K562 (cell line): Measurements from ENCODE around the gene PPP1R15A. TPM values are rescaled to one million over a fixed set of nuclear protein-coding genes. Genes with fewer than 3 reads are reported as not detected.

Experiments used
- FOXA3 ChIP-seq, 2 experiments: fragments of 450-650 bp in 1 of 2; sonication (generic) in 1 of 2; formaldehyde crosslinking; IDR thresholded peaks in 1 of 2; conservative IDR thresholded peaks in 1 of 2; 2 replicates each; pipeline versions ENCODE4 v1.4.0 to v1.8.0; 2020 to 2022; ENCODE audit warnings: mild to moderate bottlenecking in 2 of 2, missing genetic modification reagents in 1 of 2
- POLR2A ChIP-seq: fragments of 450-650 bp; conservative IDR thresholded peaks from 2 replicates; pipeline ENCODE4 v1.6.1; 2016
- RAD21 ChIP-seq, 2 experiments: fragments of 250-450 bp in 1 of 2; fragments of 450-650 bp in 1 of 2; sonication (Bioruptor Pico) in 1 of 2; formaldehyde crosslinking in 1 of 2; IDR thresholded peaks in 1 of 2; conservative IDR thresholded peaks in 1 of 2; 2 replicates each; pipeline versions ENCODE4 v1.4.0 to v1.8.0; 2020 to 2022; ENCODE audit warnings: mild to moderate bottlenecking in 2 of 2, moderate library complexity in 1 of 2
- TAL1 ChIP-seq: fragments of 450-650 bp; IDR thresholded peaks from 2 replicates; pipeline ENCODE4 v1.6.1; 2016; ENCODE audit warnings: mild to moderate bottlenecking
- TARDBP ChIP-seq: fragments of 450-650 bp; IDR thresholded peaks from 2 replicates; pipeline ENCODE4 v1.6.1; 2016
- YY1 ChIP-seq, 3 experiments: IDR thresholded peaks; 2 replicates each; pipeline ENCODE4 v1.6.1; 2011; ENCODE audit warnings: low read length in 2 of 3, mild to moderate bottlenecking in 2 of 3, moderate library complexity in 2 of 3, borderline replicate concordance in 1 of 3, control low read depth in 1 of 3, low read depth in 1 of 3; ENCODE audit not compliant: insufficient read depth in 3 of 3, insufficient replicate concordance in 2 of 3, control insufficient read depth in 1 of 3, insufficient read length in 1 of 3; ENCODE audit errors: extremely low read depth in 1 of 3
- ZBTB7A ChIP-seq: IDR thresholded peaks from 2 replicates; pipeline ENCODE4 v1.6.1; 2011; ENCODE audit warnings: low read depth, mild to moderate bottlenecking, low read length, moderate library complexity, borderline replicate concordance; ENCODE audit not compliant: control insufficient read depth
- ZNF436 ChIP-seq: fragments of 250-450, 450-650 bp; sonication (Bioruptor Pico); formaldehyde crosslinking; IDR thresholded peaks from 2 replicates; pipeline ENCODE4 v1.7.0; 2020; ENCODE audit warnings: mild to moderate bottlenecking
- polyA plus RNA-seq, 8 experiments: library from polyadenylated mRNA; depleted of rRNA in 4 of 8; stranded (reverse) in 5 of 8; unstranded in 3 of 8; fragments of >200 nt; fragmentation: Nextera tagmentation in 2 of 8; fragmentation: Illumina TruSeq in 1 of 8; extraction: Ambion mirVana in 2 of 8; extraction: Trizol in 1 of 8; gene quantifications; 2 replicates each; pipeline versions ENCODE4 v1.2.1 to v1.2.3, GENCODE V29; 2011 to 2014; ENCODE audit warnings: inconsistent platforms in 1 of 8, missing spikeins in 1 of 8
- total RNA-seq, 7 experiments: library from RNA; depleted of rRNA in 6 of 7; stranded (reverse); fragments of >200 nt in 6 of 7; fragmentation: Illumina TruSeq in 2 of 7; extraction: Trizol in 2 of 7; gene quantifications; 2 replicates each; pipeline versions ENCODE4 v1.2.1 to v1.2.3, GENCODE V29; 2011 to 2021; ENCODE audit warnings: low replicate concordance in 1 of 7
- TF ChIP-seq, protein P1 (sequence below), 2 experiments: fragments of 450-650 bp; formaldehyde crosslinking in 1 of 2; IDR thresholded peaks; 2 replicates each; pipeline versions ENCODE4 v1.4.0 to v1.6.1; 2014 to 2020; ENCODE audit warnings: mild to moderate bottlenecking in 2 of 2, borderline replicate concordance in 1 of 2, low read depth in 1 of 2
- TF ChIP-seq, protein P2 (sequence below): fragments of 450-650 bp; formaldehyde crosslinking; IDR thresholded peaks from 2 replicates; pipeline ENCODE4 v1.4.0; 2022; ENCODE audit warnings: missing genetic modification characterization
- TF ChIP-seq, protein P3 (sequence below): fragments of 450-650 bp; formaldehyde crosslinking; IDR thresholded peaks from 2 replicates; pipeline ENCODE4 v1.4.0; 2020; ENCODE audit warnings: mild to moderate bottlenecking, moderate library complexity
- TF ChIP-seq, protein P4 (sequence below): sonication (generic); IDR thresholded peaks from 2 replicates; pipeline ENCODE4 v1.6.1; 2016

The PPP1R15A gene
- total and polyA plus RNA-seq, 9 of the 15 experiments (the other 6 are each of a cell fraction or from before 2014, with no cell fraction given) = 0.42 to 73.7 (median 44.0) TPM

DNA sequence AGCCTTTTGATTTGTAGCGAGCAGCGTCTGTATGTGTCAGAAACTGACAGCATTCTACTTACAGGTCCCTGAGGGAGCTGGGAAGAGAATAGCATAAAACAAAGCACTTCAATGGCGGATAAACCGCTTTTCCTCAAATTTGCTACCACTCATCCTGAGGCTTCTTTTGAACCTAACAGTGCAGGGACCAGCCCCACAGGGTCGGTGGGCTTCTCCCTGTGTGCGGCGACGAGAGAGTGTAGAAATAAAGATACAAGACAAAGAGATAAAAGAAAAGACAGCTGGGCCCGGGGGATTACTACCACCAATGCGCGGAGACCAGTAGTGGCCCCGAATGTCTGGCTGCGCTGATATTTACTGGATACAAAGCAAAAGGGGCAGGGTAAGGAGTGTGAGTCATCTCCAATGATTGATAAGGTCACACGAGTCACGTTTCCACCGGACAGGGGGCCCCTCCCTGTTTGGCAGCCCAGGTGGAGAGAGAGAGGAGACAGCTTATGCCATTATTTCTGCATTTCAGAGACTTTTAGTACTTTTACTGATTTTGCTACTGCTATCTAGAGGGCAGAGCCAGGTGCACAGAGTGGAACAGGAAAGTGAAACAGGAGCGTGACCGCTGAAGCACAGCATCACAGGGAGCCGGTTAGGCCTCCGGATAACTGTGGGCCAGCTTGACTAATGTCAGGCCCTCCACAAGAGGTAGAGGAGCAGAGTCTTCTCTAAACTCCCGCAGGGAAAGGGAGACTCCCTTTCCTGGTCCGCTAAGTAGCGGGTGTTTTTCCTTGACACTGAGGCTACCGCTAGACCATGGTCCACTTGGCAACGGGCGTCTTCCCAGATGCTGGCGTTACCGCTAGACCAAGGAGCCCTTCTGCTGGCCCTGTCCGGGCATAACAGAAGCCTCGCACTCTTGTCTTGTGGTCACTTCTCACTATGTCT, 4.1 kb downstream of the PPP1R15A start (continued):
- TF ChIP-seq, protein P1, sequence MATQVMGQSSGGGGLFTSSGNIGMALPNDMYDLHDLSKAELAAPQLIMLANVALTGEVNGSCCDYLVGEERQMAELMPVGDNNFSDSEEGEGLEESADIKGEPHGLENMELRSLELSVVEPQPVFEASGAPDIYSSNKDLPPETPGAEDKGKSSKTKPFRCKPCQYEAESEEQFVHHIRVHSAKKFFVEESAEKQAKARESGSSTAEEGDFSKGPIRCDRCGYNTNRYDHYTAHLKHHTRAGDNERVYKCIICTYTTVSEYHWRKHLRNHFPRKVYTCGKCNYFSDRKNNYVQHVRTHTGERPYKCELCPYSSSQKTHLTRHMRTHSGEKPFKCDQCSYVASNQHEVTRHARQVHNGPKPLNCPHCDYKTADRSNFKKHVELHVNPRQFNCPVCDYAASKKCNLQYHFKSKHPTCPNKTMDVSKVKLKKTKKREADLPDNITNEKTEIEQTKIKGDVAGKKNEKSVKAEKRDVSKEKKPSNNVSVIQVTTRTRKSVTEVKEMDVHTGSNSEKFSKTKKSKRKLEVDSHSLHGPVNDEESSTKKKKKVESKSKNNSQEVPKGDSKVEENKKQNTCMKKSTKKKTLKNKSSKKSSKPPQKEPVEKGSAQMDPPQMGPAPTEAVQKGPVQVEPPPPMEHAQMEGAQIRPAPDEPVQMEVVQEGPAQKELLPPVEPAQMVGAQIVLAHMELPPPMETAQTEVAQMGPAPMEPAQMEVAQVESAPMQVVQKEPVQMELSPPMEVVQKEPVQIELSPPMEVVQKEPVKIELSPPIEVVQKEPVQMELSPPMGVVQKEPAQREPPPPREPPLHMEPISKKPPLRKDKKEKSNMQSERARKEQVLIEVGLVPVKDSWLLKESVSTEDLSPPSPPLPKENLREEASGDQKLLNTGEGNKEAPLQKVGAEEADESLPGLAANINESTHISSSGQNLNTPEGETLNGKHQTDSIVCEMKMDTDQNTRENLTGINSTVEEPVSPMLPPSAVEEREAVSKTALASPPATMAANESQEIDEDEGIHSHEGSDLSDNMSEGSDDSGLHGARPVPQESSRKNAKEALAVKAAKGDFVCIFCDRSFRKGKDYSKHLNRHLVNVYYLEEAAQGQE (IDR thresholded peaks at IDR 0.05; ENCODE audit: borderline replicate concordance) = 0 out of 2 replicates have a peak, but pooled peaks have one; percentile 3
- TF ChIP-seq, protein P1 (CRISPR knock-in tag; IDR thresholded peaks at IDR 0.05; ENCODE audit: low read depth) = peak; percentile 56; the same call in 1 of the 2 replicates
- TF ChIP-seq ZNF436 (peak; percentile 57), YY1 (IDR thresholded peaks at IDR 0.05; ENCODE audit: borderline replicate concordance in 1 of 3, control insufficient read depth in 1 of 3, extremely low read depth in 1 of 3, insufficient read depth in 3 of 3, insufficient read length in 1 of 3, insufficient replicate concordance in 2 of 3, low read depth in 1 of 3, low read length in 2 of 3) (peak in 1 of 3 experiments; percentile 11), ZBTB7A (peak; percentile 78), TARDBP (0 out of 2 replicates have a peak, but pooled peaks have one; percentile 11), FOXA3 (CRISPR knock-in tag; conservative IDR thresholded peaks at IDR 0.05 in 1 of 2, IDR thresholded peaks at IDR 0.05 in 1 of 2) (0 out of 4 replicates have a peak, but pooled peaks have one; percentile 13 to 19), TAL1 (peak; percentile 85), RAD21 (CRISPR knock-in tag; conservative IDR thresholded peaks at IDR 0.05 in 1 of 2, IDR thresholded peaks at IDR 0.05 in 1 of 2) (peak in 1 of 2 experiments; percentile 16; a peak in 1 of 4 replicates), POLR2A (peak; percentile 75)
- TF ChIP-seq, protein P2, sequence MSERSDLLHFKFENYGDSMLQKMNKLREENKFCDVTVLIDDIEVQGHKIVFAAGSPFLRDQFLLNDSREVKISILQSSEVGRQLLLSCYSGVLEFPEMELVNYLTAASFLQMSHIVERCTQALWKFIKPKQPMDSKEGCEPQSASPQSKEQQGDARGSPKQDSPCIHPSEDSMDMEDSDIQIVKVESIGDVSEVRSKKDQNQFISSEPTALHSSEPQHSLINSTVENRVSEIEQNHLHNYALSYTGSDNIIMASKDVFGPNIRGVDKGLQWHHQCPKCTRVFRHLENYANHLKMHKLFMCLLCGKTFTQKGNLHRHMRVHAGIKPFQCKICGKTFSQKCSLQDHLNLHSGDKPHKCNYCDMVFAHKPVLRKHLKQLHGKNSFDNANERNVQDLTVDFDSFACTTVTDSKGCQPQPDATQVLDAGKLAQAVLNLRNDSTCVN = peak; percentile 83; the same call in 1 of the 2 replicates
- TF ChIP-seq, protein P3, sequence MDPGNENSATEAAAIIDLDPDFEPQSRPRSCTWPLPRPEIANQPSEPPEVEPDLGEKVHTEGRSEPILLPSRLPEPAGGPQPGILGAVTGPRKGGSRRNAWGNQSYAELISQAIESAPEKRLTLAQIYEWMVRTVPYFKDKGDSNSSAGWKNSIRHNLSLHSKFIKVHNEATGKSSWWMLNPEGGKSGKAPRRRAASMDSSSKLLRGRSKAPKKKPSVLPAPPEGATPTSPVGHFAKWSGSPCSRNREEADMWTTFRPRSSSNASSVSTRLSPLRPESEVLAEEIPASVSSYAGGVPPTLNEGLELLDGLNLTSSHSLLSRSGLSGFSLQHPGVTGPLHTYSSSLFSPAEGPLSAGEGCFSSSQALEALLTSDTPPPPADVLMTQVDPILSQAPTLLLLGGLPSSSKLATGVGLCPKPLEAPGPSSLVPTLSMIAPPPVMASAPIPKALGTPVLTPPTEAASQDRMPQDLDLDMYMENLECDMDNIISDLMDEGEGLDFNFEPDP (CRISPR knock-in tag) = peak; percentile 89
- TF ChIP-seq, protein P4, sequence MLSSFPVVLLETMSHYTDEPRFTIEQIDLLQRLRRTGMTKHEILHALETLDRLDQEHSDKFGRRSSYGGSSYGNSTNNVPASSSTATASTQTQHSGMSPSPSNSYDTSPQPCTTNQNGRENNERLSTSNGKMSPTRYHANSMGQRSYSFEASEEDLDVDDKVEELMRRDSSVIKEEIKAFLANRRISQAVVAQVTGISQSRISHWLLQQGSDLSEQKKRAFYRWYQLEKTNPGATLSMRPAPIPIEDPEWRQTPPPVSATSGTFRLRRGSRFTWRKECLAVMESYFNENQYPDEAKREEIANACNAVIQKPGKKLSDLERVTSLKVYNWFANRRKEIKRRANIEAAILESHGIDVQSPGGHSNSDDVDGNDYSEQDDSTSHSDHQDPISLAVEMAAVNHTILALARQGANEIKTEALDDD = peak; percentile 47
